ENCODE measurements around the gene DDX39B. TPM values are rescaled to one million over a fixed set of nuclear protein-coding genes. Genes with fewer than 3 reads are reported as not detected.
A peak's percentile ranks its signal among the peaks of the same experiment; 100 is the strongest.
"Not testable (repeated sequence)": the region's sequence is repeated elsewhere in the genome, so short reads cannot be mapped to it uniquely, and the experiment has no call there.

Gene DDX39B
- total RNA-seq, 4 donors from 2014 or later = 107 to 198 (median 144) TPM

DNA sequence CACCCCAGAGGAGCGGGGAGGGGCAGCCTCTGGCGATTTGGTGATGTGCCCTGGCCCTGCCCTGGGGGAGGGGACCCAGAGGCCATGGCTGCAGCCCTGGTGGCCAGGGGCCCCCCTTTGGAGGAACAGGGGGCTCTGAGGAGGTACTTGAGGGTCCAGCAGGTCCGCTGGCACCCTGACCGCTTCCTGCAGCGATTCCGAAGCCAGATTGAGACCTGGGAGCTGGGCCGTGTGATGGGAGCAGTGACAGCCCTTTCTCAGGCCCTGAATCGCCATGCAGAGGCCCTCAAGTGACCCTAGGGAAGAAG is 16.5 kb upstream of the DDX39B start:
- TF ChIP-seq, protein P1, sequence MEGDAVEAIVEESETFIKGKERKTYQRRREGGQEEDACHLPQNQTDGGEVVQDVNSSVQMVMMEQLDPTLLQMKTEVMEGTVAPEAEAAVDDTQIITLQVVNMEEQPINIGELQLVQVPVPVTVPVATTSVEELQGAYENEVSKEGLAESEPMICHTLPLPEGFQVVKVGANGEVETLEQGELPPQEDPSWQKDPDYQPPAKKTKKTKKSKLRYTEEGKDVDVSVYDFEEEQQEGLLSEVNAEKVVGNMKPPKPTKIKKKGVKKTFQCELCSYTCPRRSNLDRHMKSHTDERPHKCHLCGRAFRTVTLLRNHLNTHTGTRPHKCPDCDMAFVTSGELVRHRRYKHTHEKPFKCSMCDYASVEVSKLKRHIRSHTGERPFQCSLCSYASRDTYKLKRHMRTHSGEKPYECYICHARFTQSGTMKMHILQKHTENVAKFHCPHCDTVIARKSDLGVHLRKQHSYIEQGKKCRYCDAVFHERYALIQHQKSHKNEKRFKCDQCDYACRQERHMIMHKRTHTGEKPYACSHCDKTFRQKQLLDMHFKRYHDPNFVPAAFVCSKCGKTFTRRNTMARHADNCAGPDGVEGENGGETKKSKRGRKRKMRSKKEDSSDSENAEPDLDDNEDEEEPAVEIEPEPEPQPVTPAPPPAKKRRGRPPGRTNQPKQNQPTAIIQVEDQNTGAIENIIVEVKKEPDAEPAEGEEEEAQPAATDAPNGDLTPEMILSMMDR (IDR thresholded peaks at IDR 0.05 in 4 of 5, conservative IDR thresholded peaks at IDR 0.05 in 1 of 5) = no peak
- no peak for TF ChIP-seq POLR2A (IDR thresholded peaks at IDR 0.05)
- Histone ChIP-seq H3K36me3 (peaks cover 0 to 33% of the 10 kb centered on the region in 2 donors), H3K27ac (peak overlapping the region in 2 of 4 donors; percentile 58 to 64), H3K4me3 (no peak overlapping the region), H3K9me3 (no peaks in the 10 kb centered on the region), H3K4me1 (peaks cover 14 to 29% of the 10 kb centered on the region in 2 donors), H3K27me3 (no peaks in the 10 kb centered on the region)
- in situ Hi-C loops (cut with MboI; ENCODE audit: low sequenced_read_pairs in 4 of 4) = no loop called here
- ATAC-seq (no peak), DNase-seq (no peak)
- intact Hi-C loops (cut with DNase I; ENCODE audit: low total_unique reads) = no loop called here

DNA sequence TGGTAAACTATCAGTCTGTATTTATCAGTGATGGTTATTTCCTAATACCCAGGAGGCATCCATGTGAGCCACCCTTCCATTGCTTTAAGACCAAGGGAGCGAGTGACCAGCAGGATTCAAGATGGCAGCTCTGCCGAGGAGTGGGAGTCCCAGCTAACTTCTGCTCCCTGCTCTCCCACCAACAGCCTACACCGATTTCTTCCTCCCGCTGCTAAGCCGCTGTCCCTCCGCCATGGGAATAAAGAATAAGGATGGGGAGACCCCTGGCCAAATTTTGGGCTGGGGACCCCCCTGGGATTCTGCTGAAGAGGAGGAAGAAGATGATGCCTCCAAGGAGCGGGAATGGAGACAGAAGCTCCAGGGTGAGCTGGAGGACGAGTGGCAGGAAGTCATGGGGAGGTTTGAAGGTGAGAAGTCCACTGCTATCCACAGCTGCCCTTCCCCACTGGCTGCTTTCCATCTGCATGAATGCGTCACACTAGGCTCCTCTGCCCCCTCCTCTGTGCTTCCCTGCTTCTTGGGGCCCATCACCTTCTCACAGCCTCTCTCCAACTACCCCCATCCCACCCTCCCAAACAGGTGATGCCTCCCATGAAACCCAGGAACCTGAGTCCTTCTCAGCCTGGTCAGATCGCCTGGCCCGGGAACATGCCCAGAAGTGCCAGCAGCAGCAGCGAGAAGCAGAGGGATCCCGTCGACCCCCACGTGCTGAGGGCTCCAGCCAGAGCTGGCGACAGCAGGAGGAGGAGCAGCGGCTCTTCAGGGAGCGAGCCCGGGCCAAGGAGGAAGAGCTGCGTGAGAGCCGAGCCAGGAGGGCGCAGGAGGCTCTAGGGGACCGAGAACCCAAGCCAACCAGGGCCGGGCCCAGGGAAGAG is 15.9 kb upstream of the DDX39B start:
- ATAC-seq (no peak), DNase-seq (no peak)
- intact Hi-C loops (cut with DNase I; ENCODE audit: low total_unique reads) (no loop called here), in situ Hi-C loops (cut with MboI; ENCODE audit: low sequenced_read_pairs in 4 of 4) (no loop called here)
- H3K4me3 ChIP-seq = no peak overlapping the region
- peak overlapping the region in 2 of 4 donors; percentile 58 to 64 for H3K27ac ChIP-seq
- no peaks in the 10 kb centered on the region for H3K27me3 ChIP-seq
- peaks cover 0 to 33% of the 10 kb centered on the region in 2 donors for H3K36me3 ChIP-seq
- TF ChIP-seq, protein P1 (IDR thresholded peaks at IDR 0.05 in 4 of 5, conservative IDR thresholded peaks at IDR 0.05 in 1 of 5) = no peak
- TF ChIP-seq POLR2A (IDR thresholded peaks at IDR 0.05) = no peak
- H3K4me1 ChIP-seq = peaks cover 14 to 29% of the 10 kb centered on the region in 2 donors
- H3K9me3 ChIP-seq = no peaks in the 10 kb centered on the region

DNA sequence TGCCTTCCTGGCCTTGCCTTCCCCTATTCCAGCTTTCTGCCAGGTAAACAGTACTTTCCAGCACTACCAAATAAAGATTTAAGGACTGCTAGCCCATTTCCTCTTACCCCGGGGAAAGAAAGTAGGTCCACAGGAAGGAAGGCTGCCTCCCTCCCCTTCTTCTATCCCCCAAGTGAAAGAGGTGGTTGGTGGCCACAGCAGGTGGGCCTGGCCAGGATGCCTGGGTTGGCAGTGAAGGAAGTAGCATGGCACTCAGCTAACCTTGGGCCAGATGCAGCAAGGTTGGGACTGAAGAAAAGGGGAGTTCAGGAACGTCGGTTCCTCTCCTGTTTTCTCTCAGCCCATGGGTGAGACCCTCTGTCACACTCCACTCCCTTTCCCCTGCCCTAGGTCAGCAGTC is 14.5 kb upstream of the DDX39B start:
- TF ChIP-seq, protein P1 (IDR thresholded peaks at IDR 0.05 in 4 of 5, conservative IDR thresholded peaks at IDR 0.05 in 1 of 5) = no peak
- no peak for DNase-seq
- Histone ChIP-seq H3K4me3 (no peak overlapping the region), H3K27ac (no peak overlapping the region), H3K27me3 (no peaks in the 10 kb centered on the region), H3K9me3 (no peaks in the 10 kb centered on the region), H3K36me3 (peaks cover 0 to 34% of the 10 kb centered on the region in 2 donors), H3K4me1 (peaks cover 14 to 29% of the 10 kb centered on the region in 2 donors)
- in situ Hi-C loops (cut with MboI; ENCODE audit: low sequenced_read_pairs in 4 of 4) = no loop called here
- no peak for ATAC-seq
- intact Hi-C loops (cut with DNase I; ENCODE audit: low total_unique reads) = no loop called here

DNA sequence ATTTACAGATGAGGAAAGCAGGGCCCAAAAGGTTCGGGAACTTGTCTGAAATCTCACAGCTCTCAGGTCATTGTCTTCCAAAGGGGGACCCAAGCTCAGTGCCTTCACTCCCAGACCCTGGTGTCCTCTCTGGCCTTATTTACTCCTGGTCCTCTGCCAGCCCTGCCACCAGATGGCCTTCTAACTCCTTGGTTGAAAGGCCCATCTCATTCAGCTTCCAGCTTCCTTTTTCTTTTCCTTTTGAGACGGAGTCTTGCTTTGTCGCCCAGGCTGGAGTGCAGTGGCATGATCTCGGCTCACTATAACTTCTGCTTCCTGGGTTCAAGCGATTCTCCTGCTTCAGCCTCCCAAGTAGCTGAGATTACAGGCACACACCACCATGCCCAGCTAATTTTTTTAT is 9.6 kb upstream of the DDX39B start:
- DNase-seq = peak; percentile 23 to 26
- intact Hi-C loops (cut with DNase I; ENCODE audit: low total_unique reads); in situ Hi-C loops (cut with MboI; ENCODE audit: low sequenced_read_pairs in 4 of 4); H3K27me3 ChIP-seq; ATAC-seq; H3K9me3 ChIP-seq; H3K4me3 ChIP-seq: not testable (repeated sequence)
- Histone ChIP-seq H3K36me3 (peaks cover 0 to 30% of the 10 kb centered on the region in 2 donors), H3K4me1 (peaks cover 9 to 13% of the 10 kb centered on the region in 2 donors), H3K27ac (peak overlapping the region in 2 of 4 donors; percentile 3 to 24)
- TF ChIP-seq, protein P1 (IDR thresholded peaks at IDR 0.05 in 4 of 5, conservative IDR thresholded peaks at IDR 0.05 in 1 of 5) = peak in 1 of 5 experiments; percentile 32

Data from gastrocnemius medialis (tissue), 4 donors.